ENCODE results near the gene CCDC12. TPM values are rescaled to one million over a fixed set of nuclear protein-coding genes. Genes with fewer than 3 reads are reported as not detected.

The CCDC12 gene
- total and polyA plus RNA-seq, 3 donors from 2014 or later: 43.3 to 66.6 (median 59.6) TPM

DNA sequence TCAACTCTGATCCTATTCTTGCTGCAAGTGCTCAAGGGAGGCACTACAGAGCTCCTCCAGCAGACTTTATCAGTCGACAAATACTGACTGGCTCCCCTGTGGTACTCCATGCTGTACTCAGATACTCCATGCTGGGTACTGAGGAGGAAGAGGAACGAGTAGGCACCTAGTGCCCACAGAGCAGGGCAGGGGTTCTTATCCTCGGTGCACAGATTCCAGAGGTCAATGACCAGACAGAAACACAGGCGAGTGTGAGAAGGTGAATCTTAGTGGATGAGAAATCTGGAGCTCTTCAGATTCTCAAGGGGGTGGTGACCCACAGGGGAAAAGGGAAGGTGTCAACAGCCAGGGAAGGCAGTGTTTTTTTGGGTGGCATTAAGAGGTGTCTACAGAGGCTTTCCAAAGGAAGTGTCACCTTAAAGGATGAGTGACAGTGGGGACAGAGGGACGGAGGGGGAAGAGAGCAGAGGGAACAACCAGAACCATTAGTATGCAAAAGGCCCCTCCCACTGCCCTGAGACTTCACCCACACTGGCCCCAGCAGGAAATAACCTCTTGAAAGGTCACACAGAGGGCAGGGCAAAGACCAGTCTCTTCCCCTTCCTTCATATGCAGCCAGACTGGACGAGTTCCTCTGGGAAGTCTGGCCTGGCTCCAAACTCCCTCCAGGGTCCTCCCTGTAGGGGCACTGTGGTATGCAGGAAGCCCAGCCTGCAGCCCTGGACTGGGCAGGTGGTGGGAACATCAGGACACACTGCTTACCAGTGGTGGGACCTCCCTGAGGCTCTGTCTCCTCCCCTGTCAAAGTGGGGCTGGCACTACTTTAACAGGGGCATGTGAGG is 27.5 kb downstream of the CCDC12 start:
- Histone ChIP-seq H3K4me3 (no peak overlapping the region), H3K36me3 (ENCODE audit: low read depth, missing control alignments) (no peaks in the 10 kb centered on the region), H3K27me3 (no peaks in the 10 kb centered on the region), H3K4me1 (peaks cover 76% of the 10 kb centered on the region), H3K9me3 (no peaks in the 10 kb centered on the region), H3K27ac (peak overlapping the region; percentile 64 to 71)
- TF ChIP-seq, protein P1, sequence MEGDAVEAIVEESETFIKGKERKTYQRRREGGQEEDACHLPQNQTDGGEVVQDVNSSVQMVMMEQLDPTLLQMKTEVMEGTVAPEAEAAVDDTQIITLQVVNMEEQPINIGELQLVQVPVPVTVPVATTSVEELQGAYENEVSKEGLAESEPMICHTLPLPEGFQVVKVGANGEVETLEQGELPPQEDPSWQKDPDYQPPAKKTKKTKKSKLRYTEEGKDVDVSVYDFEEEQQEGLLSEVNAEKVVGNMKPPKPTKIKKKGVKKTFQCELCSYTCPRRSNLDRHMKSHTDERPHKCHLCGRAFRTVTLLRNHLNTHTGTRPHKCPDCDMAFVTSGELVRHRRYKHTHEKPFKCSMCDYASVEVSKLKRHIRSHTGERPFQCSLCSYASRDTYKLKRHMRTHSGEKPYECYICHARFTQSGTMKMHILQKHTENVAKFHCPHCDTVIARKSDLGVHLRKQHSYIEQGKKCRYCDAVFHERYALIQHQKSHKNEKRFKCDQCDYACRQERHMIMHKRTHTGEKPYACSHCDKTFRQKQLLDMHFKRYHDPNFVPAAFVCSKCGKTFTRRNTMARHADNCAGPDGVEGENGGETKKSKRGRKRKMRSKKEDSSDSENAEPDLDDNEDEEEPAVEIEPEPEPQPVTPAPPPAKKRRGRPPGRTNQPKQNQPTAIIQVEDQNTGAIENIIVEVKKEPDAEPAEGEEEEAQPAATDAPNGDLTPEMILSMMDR (IDR thresholded peaks at IDR 0.05): no peak
- no peak for TF ChIP-seq POLR2A (IDR thresholded peaks at IDR 0.05)
- 53 to 55% methylated on average over 4 to 6 of the region's 6 CpGs for WGBS, 2 donors
- DNase-seq: no peak
- intact Hi-C loops (cut with DNase I; ENCODE audit: low total_unique reads): no loop called here

DNA sequence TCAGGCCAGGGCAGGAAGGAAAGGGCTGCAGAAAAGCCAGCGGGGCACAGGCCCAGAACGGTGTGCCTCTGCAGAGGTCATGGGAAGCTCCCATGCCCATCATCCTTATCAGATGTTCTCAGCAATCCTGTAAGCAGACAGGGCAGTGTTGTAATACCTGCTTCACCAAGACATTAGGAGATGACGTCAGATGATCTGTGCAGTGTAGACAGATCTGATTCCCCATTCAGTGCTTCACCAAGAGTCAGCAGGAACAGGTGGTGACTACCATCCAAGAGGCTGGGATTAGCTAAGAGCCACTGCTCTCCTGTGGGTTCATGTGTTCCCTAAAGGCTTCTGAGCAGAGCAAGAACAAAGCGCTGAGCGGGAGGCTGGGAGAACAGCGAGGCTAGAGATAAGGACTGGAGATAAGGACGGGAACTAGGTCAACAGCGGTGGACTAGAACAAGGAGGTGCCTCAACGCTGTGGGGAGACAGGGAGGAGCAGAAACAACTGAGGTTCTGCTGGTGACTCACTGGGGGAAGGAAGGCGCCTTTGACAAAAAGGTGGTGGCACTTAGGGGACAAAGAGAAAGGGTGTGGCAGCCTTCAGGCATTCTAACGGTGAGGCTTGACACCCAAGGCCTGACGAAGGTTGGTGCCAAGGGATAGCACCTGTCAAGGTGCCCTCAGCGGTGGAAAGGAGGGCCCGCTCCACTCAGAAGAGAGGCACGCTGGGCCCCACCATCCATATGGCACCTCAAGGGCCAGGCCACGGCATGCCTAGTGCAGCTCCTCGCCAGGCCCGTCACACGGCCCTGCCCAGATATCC is 28.4 kb downstream of the CCDC12 start:
- Histone ChIP-seq H3K4me1 (peaks cover 77% of the 10 kb centered on the region), H3K27me3 (no peaks in the 10 kb centered on the region), H3K36me3 (ENCODE audit: low read depth, missing control alignments) (no peaks in the 10 kb centered on the region), H3K4me3 (no peak overlapping the region), H3K27ac (peak overlapping the region; percentile 64 to 71), H3K9me3 (no peaks in the 10 kb centered on the region)
- TF ChIP-seq, protein P1 (IDR thresholded peaks at IDR 0.05): no peak
- intact Hi-C loops (cut with DNase I; ENCODE audit: low total_unique reads): no loop called here
- DNase-seq: peak; percentile 90
- 37 to 46% methylated on average over 11 to 17 of the region's 19 CpGs for WGBS, 2 donors

DNA sequence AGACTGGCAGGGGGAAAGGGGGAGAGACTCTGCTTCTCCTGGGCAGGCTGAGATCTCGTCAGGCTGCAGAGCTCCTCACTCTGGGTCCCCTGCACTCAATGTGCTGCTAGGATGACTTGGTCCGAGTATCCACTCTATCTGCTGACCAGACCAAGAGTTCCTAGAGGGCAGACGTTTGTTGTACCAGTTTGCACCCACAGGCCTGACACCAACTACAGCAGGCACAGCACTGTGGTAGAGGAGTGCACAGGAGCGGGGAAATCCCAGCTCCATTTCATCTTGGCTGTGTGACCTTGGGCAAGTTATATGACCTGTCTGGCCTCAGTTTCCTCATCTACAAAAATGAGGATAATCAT is 29.0 kb downstream of the CCDC12 start:
- H3K27ac ChIP-seq: peak overlapping the region; percentile 64 to 71
- H3K4me1 ChIP-seq: peaks cover 76% of the 10 kb centered on the region
- DNase-seq: no peak

DNA sequence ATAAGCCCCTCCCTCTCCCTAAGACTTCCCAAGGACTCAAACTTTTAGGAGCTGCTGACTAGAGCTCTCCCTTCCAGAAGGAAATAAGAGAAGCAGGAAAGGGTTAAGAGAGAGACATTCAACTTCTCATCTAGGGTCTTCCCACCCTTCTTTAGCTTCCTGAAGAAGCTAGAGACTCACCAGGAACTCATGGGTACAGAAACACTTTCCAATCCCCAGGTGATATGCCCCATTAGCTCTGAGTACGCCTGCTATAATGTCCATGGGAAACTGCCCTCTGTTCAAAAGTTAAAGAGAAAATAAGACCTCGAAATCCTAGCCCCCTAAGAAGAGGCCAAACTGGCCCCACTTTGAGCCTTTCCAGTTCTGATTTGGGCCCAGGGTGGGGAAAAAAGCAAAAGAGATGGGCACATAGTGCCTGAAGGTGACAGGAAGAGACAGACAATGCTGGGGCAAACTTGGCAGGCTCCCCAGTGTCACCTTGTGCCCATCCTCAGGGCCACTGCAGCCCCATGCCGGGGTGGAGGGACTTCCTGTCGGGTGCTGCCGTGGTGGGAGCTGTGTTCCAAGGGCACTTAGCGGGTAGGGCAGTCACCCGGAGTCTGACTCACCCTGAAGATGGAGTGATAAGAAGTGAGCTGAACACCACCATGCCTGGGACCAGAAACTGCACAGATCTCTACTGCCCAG is 29.5 kb downstream of the CCDC12 start:
- Histone ChIP-seq H3K27me3 (no peaks in the 10 kb centered on the region), H3K4me3 (no peak overlapping the region), H3K9me3 (no peaks in the 10 kb centered on the region), H3K27ac (peak overlapping the region; percentile 64 to 71), H3K36me3 (ENCODE audit: low read depth, missing control alignments) (no peaks in the 10 kb centered on the region), H3K4me1 (peaks cover 76% of the 10 kb centered on the region)
- TF ChIP-seq, protein P1 (IDR thresholded peaks at IDR 0.05): no peak
- TF ChIP-seq POLR2A (IDR thresholded peaks at IDR 0.05): no peak
- DNase-seq: peak; percentile 42
- intact Hi-C loops (cut with DNase I; ENCODE audit: low total_unique reads): no loop called here
- WGBS, 2 donors: 64 to 73% methylated on average over 2 to 7 of the region's 7 CpGs

More for the DNA sequence above, 29.0 kb downstream of the CCDC12 start:
- Histone ChIP-seq H3K36me3 (ENCODE audit: low read depth, missing control alignments) (no peaks in the 10 kb centered on the region), H3K4me3 (no peak overlapping the region), H3K9me3 (no peaks in the 10 kb centered on the region), H3K27me3 (no peaks in the 10 kb centered on the region)
- intact Hi-C loops (cut with DNase I; ENCODE audit: low total_unique reads): no loop called here
- 62 to 88% methylated on average over 3 to 4 of the region's 4 CpGs for WGBS, 2 donors
- no peak for TF ChIP-seq POLR2A (IDR thresholded peaks at IDR 0.05)
- TF ChIP-seq, protein P1 (IDR thresholded peaks at IDR 0.05): no peak
